HepG2 (cell line): ENCODE results near the gene CHMP4B. TPM values are rescaled to one million over a fixed set of nuclear protein-coding genes. Genes with fewer than 3 reads are reported as not detected.

ENCODE experiments used
- BHLHE40 ChIP-seq: IDR thresholded peaks from 2 replicates; pipeline ENCODE4 v1.6.1; 2011; ENCODE audit warnings: low read length, improper control_type of control experiment
- CENPT ChIP-seq: sonication (generic); formaldehyde crosslinking; IDR thresholded peaks from 2 replicates; pipeline ENCODE4 v1.8.0; 2022; ENCODE audit warnings: low read depth, mild to moderate bottlenecking, moderate library complexity, missing genetic modification reagents
- GPN1 ChIP-seq: sonication (generic); formaldehyde crosslinking; IDR thresholded peaks from 2 replicates; pipeline ENCODE4 v1.5.1; 2020; ENCODE audit warnings: missing genetic modification reagents, borderline replicate concordance
- KDM6A ChIP-seq: IDR thresholded peaks from 2 replicates; pipeline ENCODE4 v1.6.1; 2016; ENCODE audit warnings: low read depth
- KLF11 ChIP-seq: IDR thresholded peaks from 2 replicates; pipeline ENCODE4 v1.6.1; 2016; ENCODE audit warnings: missing compliant biosample characterization
- SNAPC2 ChIP-seq: sonication (generic); formaldehyde crosslinking; IDR thresholded peaks from 2 replicates; pipeline ENCODE4 v1.8.1; 2022; ENCODE audit warnings: mild to moderate bottlenecking, missing genetic modification reagents
- THAP8 ChIP-seq: sonication (generic); formaldehyde crosslinking; IDR thresholded peaks from 2 replicates; pipeline ENCODE4 v1.5.1; 2020; ENCODE audit warnings: missing genetic modification reagents, mild to moderate bottlenecking, borderline replicate concordance
- ZFP62 ChIP-seq: sonication (generic); formaldehyde crosslinking; IDR thresholded peaks from 2 replicates; pipeline ENCODE4 v1.4.0; 2020; ENCODE audit warnings: missing genetic modification reagents
- ZFYVE20 ChIP-seq: sonication (generic); formaldehyde crosslinking; IDR thresholded peaks from 2 replicates; pipeline ENCODE4 v1.8.0; 2023; ENCODE audit warnings: low read depth, mild to moderate bottlenecking, moderate library complexity, missing genetic modification reagents, borderline replicate concordance
- ZMAT3 ChIP-seq: sonication (generic); formaldehyde crosslinking; conservative IDR thresholded peaks from 2 replicates; pipeline ENCODE4 v1.7.0; 2021; ENCODE audit warnings: missing genetic modification reagents
- ZNF678 ChIP-seq: sonication (generic); formaldehyde crosslinking; IDR thresholded peaks from 2 replicates; pipeline ENCODE4 v1.4.0; 2020; ENCODE audit warnings: mild to moderate bottlenecking, missing genetic modification reagents
- polyA plus RNA-seq, 8 experiments: library from polyadenylated mRNA; depleted of rRNA in 3 of 8; stranded (reverse) in 7 of 8; unstranded in 1 of 8; fragments of >200 nt; fragmentation: Illumina TruSeq in 4 of 8; extraction: Trizol in 4 of 8; gene quantifications; 2 replicates each; pipeline versions ENCODE4 v1.2.1 to v1.2.3, GENCODE V29; 2011 to 2016; ENCODE audit warnings: low read depth in 4 of 8, missing spikeins in 1 of 8, mixed read lengths in 1 of 8; ENCODE audit not compliant: insufficient read depth in 1 of 8
- total RNA-seq, 5 experiments: library from RNA; depleted of rRNA; stranded (reverse); fragments of >200 nt; fragmentation: Illumina TruSeq; extraction: Trizol; gene quantifications; 2 replicates each; pipeline ENCODE4 v1.2.3, GENCODE V29; 2016; ENCODE audit warnings: low read depth in 1 of 5
- TF ChIP-seq, protein P1 (sequence below), 2 experiments: sonication (generic) in 1 of 2; formaldehyde crosslinking in 1 of 2; IDR thresholded peaks; 2 replicates each; pipeline versions ENCODE4 v1.6.1 to v1.9.0; 2014 to 2022; ENCODE audit warnings: antibody characterized with exemption in 1 of 2, borderline replicate concordance in 1 of 2, inconsistent platforms in 1 of 2, low read depth in 1 of 2, missing genetic modification reagents in 1 of 2
- TF ChIP-seq, protein P2 (sequence below): sonication (generic); formaldehyde crosslinking; IDR thresholded peaks from 2 replicates; pipeline ENCODE4 v1.4.0; 2020; ENCODE audit warnings: mild to moderate bottlenecking, low read depth, missing genetic modification reagents
- TF ChIP-seq, protein P3 (sequence below): sonication (generic); formaldehyde crosslinking; IDR thresholded peaks from 2 replicates; pipeline ENCODE4 v1.5.1; 2020; ENCODE audit warnings: missing genetic modification reagents, mild to moderate bottlenecking, borderline replicate concordance
- TF ChIP-seq, protein P4 (sequence below): IDR thresholded peaks from 2 replicates; pipeline ENCODE4 v1.6.1; 2016; ENCODE audit warnings: mild to moderate bottlenecking

Gene CHMP4B
- total and polyA plus RNA-seq, 2 of the 13 experiments (the other 11 are each of a cell fraction or from before 2014, with no cell fraction given): 40.1 to 45.6 TPM

DNA sequence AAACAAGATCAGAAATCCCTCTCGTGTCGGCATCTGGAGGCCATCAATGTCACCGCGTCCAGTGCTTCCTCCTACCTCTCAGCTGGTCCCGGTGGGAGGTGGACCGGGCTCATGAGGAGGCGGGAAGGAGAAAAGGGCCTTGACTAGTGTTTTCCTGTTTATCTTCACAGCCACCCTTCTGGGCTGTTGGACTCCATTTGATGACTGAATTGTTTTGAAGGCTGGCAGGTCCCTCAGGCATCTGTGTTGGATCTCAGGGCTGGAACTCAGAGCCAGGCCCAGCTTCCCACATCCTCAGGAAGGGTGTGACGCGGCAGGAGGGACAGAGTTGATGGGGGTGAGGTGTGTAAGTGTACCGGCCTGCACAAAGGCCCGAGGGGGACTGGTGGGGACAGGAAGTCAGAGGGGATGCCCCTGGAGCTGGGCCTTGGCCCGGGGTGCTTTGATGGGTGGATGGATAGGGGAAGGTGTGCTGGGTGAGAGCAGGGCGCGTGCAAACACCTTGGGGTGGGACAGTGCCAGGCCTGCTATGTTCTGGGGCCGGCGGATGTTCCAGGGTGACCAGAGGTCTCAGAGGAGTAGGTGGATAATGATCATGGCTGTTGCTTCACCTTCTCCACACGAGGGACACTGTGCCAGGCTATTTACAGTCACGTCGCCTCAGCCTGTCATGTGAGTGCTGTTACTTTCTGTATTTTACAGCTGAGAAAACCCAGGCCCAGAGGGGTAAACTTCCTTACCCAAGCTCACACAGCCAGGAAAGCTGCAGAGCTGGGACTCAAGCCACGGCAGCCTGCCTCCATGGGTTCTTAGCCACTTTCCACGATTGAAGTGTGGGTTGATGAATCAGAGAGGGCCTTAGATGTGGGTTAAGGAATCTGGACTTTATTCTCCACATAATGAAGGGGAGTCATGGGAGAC, 17.9 kb upstream of the CHMP4B start (continued):
- TF ChIP-seq, protein P1, sequence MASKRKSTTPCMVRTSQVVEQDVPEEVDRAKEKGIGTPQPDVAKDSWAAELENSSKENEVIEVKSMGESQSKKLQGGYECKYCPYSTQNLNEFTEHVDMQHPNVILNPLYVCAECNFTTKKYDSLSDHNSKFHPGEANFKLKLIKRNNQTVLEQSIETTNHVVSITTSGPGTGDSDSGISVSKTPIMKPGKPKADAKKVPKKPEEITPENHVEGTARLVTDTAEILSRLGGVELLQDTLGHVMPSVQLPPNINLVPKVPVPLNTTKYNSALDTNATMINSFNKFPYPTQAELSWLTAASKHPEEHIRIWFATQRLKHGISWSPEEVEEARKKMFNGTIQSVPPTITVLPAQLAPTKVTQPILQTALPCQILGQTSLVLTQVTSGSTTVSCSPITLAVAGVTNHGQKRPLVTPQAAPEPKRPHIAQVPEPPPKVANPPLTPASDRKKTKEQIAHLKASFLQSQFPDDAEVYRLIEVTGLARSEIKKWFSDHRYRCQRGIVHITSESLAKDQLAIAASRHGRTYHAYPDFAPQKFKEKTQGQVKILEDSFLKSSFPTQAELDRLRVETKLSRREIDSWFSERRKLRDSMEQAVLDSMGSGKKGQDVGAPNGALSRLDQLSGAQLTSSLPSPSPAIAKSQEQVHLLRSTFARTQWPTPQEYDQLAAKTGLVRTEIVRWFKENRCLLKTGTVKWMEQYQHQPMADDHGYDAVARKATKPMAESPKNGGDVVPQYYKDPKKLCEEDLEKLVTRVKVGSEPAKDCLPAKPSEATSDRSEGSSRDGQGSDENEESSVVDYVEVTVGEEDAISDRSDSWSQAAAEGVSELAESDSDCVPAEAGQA (IDR thresholded peaks at IDR 0.05; ENCODE audit: low read depth): 0 out of 2 replicates have a peak, but pooled peaks have one; percentile 38
- TF ChIP-seq, protein P1 (CRISPR knock-in tag; IDR thresholded peaks at IDR 0.05; ENCODE audit: borderline replicate concordance): no peak
- TF ChIP-seq BHLHE40: no peak
- TF ChIP-seq CENPT (CRISPR knock-in tag): no peak
- TF ChIP-seq ZMAT3 (CRISPR knock-in tag): no peak
- TF ChIP-seq THAP8 (CRISPR knock-in tag): 0 out of 2 replicates have a peak, but pooled peaks have one; percentile 33
- TF ChIP-seq KLF11: no peak
- TF ChIP-seq GPN1: no peak
- no peak for TF ChIP-seq SNAPC2 (CRISPR knock-in tag)
- TF ChIP-seq, protein P2, sequence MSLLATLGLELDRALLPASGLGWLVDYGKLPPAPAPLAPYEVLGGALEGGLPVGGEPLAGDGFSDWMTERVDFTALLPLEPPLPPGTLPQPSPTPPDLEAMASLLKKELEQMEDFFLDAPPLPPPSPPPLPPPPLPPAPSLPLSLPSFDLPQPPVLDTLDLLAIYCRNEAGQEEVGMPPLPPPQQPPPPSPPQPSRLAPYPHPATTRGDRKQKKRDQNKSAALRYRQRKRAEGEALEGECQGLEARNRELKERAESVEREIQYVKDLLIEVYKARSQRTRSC (CRISPR knock-in tag): no peak
- TF ChIP-seq, protein P3, sequence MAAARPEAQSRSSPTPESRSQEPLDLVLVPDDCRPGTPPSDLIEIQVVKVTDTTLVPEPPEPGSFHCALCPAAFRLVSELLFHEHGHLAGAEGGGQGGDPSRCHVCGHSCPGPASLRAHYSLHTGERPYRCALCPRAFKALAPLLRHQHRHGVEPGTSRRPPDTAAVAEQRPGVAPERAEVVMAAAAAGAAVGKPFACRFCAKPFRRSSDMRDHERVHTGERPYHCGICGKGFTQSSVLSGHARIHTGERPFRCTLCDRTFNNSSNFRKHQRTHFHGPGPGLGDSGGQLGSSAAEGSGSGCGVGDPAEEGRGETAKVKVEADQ: no peak
- no peak for TF ChIP-seq ZFYVE20
- TF ChIP-seq ZFP62 (CRISPR knock-in tag): no peak
- no peak for TF ChIP-seq ZNF678 (CRISPR knock-in tag)
- no peak for TF ChIP-seq KDM6A (CRISPR knock-in tag)
- TF ChIP-seq, protein P4, sequence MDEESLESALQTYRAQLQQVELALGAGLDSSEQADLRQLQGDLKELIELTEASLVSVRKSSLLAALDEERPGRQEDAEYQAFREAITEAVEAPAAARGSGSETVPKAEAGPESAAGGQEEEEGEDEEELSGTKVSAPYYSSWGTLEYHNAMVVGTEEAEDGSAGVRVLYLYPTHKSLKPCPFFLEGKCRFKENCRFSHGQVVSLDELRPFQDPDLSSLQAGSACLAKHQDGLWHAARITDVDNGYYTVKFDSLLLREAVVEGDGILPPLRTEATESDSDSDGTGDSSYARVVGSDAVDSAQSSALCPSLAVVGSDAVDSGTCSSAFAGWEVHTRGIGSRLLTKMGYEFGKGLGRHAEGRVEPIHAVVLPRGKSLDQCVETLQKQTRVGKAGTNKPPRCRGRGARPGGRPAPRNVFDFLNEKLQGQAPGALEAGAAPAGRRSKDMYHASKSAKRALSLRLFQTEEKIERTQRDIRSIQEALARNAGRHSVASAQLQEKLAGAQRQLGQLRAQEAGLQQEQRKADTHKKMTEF (CRISPR knock-in tag): 0 out of 2 replicates have a peak, but pooled peaks have one; percentile 7
